Endothelial cell of umbilical vein (primary cell): ENCODE measurements around the gene PEX3. TPM values are rescaled to one million over a fixed set of nuclear protein-coding genes. Genes with fewer than 3 reads are reported as not detected.

Experiments
- Bru-seq: library from RNA; stranded (reverse); fragments of 400-500 nt; gene quantifications from one replicate; lab custom pipeline; 2021; lab: Mats Ljungman, UMichigan
- BruChase-seq, 2 experiments: library from RNA; stranded (reverse); fragments of 400-500 nt; gene quantifications; one replicate each; lab custom pipeline; 2021; lab: Mats Ljungman, UMichigan
- BruUV-seq: library from RNA; stranded (reverse); fragments of 400-500 nt; replicated peaks from 2 replicates; lab custom pipeline; 2021; lab: Mats Ljungman, UMichigan
- CTCF ChIA-PET: fragments of 300-600, 350-600 bp; sonication (Branson Sonifier 250); formaldehyde crosslinking; loops from one replicate; lab custom pipeline; 2021; ENCODE audit warnings: antibody characterized with exemption, inconsistent platforms; lab: Charles Lee
- POLR2A ChIA-PET: fragments of 300-600, 350-600 bp; sonication (Branson Sonifier 250); formaldehyde crosslinking; loops from one replicate; lab custom pipeline; 2021; ENCODE audit warnings: antibody characterized with exemption, inconsistent platforms; lab: Charles Lee
- DNase-seq: peaks from one replicate; pipeline ENCODE4 v3.0.0-alpha.2; 2011; ENCODE audit warnings: low read depth, low spot score
- FAIRE-seq: peaks from 2 replicates; lab custom pipeline; 2011; peaks lifted over from hg19 to GRCh38; lab: Jason Lieb, UNC
- H2AFZ ChIP-seq: 2 replicates; pipeline ENCODE4 v1.6.0; 2012; ENCODE audit warnings: low read depth, low read length, control low read depth, inconsistent platforms
- H3K27ac ChIP-seq: 2 replicates; pipeline ENCODE4 v1.5.1; 2011; ENCODE audit warnings: low read depth, mild to moderate bottlenecking, control low read depth, low read length, moderate library complexity; ENCODE audit not compliant: insufficient read depth
- H3K27me3 ChIP-seq, 2 experiments: 2 replicates each; pipeline versions ENCODE4 v1.6.0 to v1.6.1; 2011; ENCODE audit warnings: low read length in 2 of 2, mixed read lengths in 1 of 2; ENCODE audit not compliant: control insufficient read depth in 2 of 2, insufficient read depth in 2 of 2
- H3K36me3 ChIP-seq, 2 experiments: 2 replicates in 1 of 2; 3 replicates in 1 of 2; pipeline ENCODE4 v1.5.1; 2011; ENCODE audit warnings: low read length in 2 of 2, mild to moderate bottlenecking in 1 of 2, moderate library complexity in 1 of 2; ENCODE audit not compliant: control insufficient read depth in 2 of 2, insufficient read depth in 2 of 2; ENCODE audit errors: extremely low read depth in 1 of 2
- H3K4me1 ChIP-seq: 3 replicates; pipeline ENCODE4 v1.5.1; 2011; ENCODE audit warnings: mild to moderate bottlenecking, low read length; ENCODE audit not compliant: control insufficient read depth, insufficient read depth; ENCODE audit errors: extremely low read depth
- H3K4me2 ChIP-seq: 2 replicates; pipeline ENCODE4 v1.6.1; 2011; ENCODE audit warnings: low read length, control low read depth, mixed read lengths; ENCODE audit not compliant: insufficient read depth
- H3K4me3 ChIP-seq, 3 experiments: fragments of 200-600 bp in 1 of 3; sonication (generic), shearing (Covaris generic) in 1 of 3; replicated peaks in 1 of 3; 2 replicates each; pipeline ENCODE4 v1.5.1; 2011 to 2016; ENCODE audit warnings: control low read depth in 3 of 3, low read length in 3 of 3, mild to moderate bottlenecking in 2 of 3, inconsistent platforms in 1 of 3, low read depth in 1 of 3, moderate library complexity in 1 of 3; ENCODE audit not compliant: insufficient read depth in 1 of 3
- H3K79me2 ChIP-seq: 2 replicates; pipeline ENCODE4 v1.6.0; 2012; ENCODE audit warnings: low read length, inconsistent platforms; ENCODE audit not compliant: control insufficient read depth, insufficient read depth
- H3K9ac ChIP-seq: replicated peaks from 2 replicates; pipeline ENCODE3; 2011; ENCODE audit warnings: low read length, control low read depth; ENCODE audit not compliant: insufficient read depth; ENCODE audit errors: extremely low read depth
- H3K9me1 ChIP-seq: replicated peaks from 3 replicates; pipeline ENCODE4 v1.6.0; 2011; ENCODE audit warnings: mild to moderate bottlenecking, low read length; ENCODE audit not compliant: control insufficient read depth, insufficient read depth; ENCODE audit errors: extremely low read depth
- H3K9me3 ChIP-seq: replicated peaks from 2 replicates; pipeline ENCODE4 v1.5.1; 2012; ENCODE audit warnings: low read length, inconsistent platforms; ENCODE audit not compliant: control insufficient read depth, insufficient read depth
- H4K20me1 ChIP-seq: replicated peaks from 2 replicates; pipeline ENCODE3; 2011; ENCODE audit warnings: mild to moderate bottlenecking, low read length; ENCODE audit not compliant: control insufficient read depth, insufficient read depth; ENCODE audit errors: extremely low read depth
- CTCF ChIP-seq, 2 donors: IDR thresholded peaks; 1 replicate in 1 of 2; 2 replicates in 1 of 2; pipeline ENCODE4 v1.5.1; 2011; ENCODE audit warnings: low read length in 2 of 2, mild to moderate bottlenecking in 2 of 2, moderate library complexity in 2 of 2, control low read depth in 1 of 2, inconsistent platforms in 1 of 2, low read depth in 1 of 2; ENCODE audit not compliant: insufficient read depth in 1 of 2; ENCODE audit errors: extremely low read depth in 1 of 2
- EZH2 ChIP-seq: IDR thresholded peaks from 2 replicates; pipeline ENCODE4 v1.6.1; 2012; ENCODE audit warnings: borderline replicate concordance, low read depth, mild to moderate bottlenecking, moderate library complexity, low read length, inconsistent platforms; ENCODE audit not compliant: severe bottlenecking
- FOS ChIP-seq: IDR thresholded peaks from 2 replicates; pipeline ENCODE4 v1.6.1; 2011; ENCODE audit warnings: mild to moderate bottlenecking, low read length, moderate library complexity, borderline replicate concordance; ENCODE audit not compliant: insufficient read depth
- GATA2 ChIP-seq: IDR thresholded peaks from 2 replicates; pipeline ENCODE4 v1.7.0; 2011; ENCODE audit warnings: low read depth, mild to moderate bottlenecking, moderate library complexity, mixed read lengths, low read length; ENCODE audit not compliant: insufficient read length, insufficient read depth
- JUN ChIP-seq: IDR thresholded peaks from 2 replicates; pipeline ENCODE4 v1.6.1; 2011; ENCODE audit warnings: borderline replicate concordance, low read depth; ENCODE audit not compliant: insufficient read length, insufficient read depth
- MYC ChIP-seq: IDR thresholded peaks from one replicate; pipeline ENCODE4 v1.6.1; 2011; ENCODE audit warnings: mild to moderate bottlenecking, low read depth, low read length
- POLR2A ChIP-seq: IDR thresholded peaks from 2 replicates; pipeline ENCODE4 v1.6.1; 2012; ENCODE audit warnings: low read depth, mild to moderate bottlenecking, control low read depth, low read length
- POLR2AphosphoS5 ChIP-seq: IDR thresholded peaks from 2 replicates; pipeline ENCODE4 v1.6.1; 2012; ENCODE audit warnings: low read depth, mild to moderate bottlenecking, control low read depth, low read length, moderate library complexity; ENCODE audit not compliant: insufficient read depth
- dilution Hi-C: fragments of 300-500 bp; cut with MboI; formaldehyde crosslinking; loops from one replicate; pipeline ENCODE4 v1.15.0; 2019; ENCODE audit warnings: low sequenced_read_pairs; ENCODE audit not compliant: extremely low pct_ligation_motif_present
- intact Hi-C: fragments of 100-400 bp; cut with micrococcal nuclease; formaldehyde crosslinking; loops from one replicate; pipeline ENCODE4 v1.10.0; 2022
- long read RNA-seq: library from polyadenylated mRNA; stranded (forward); transcript quantifications from one replicate; pipeline ENCODE4 v2.0.0, GENCODE V29; 2021
- polyA minus RNA-seq, 3 experiments: library from RNA; depleted of rRNA, polyadenylated mRNA; stranded (reverse); fragments of >200 nt; gene quantifications; 1 replicate in 1 of 3; 2 replicates in 2 of 3; pipeline ENCODE4 v1.2.3, GENCODE V29; 2011
- polyA plus RNA-seq, 4 experiments: library from polyadenylated mRNA; depleted of rRNA in 3 of 4; stranded (reverse) in 3 of 4; unstranded in 1 of 4; fragments of >200 nt; gene quantifications; 2 replicates each; pipeline versions ENCODE4 v1.2.1 to v1.2.3, GENCODE V29; 2011 to 2012; ENCODE audit warnings: missing spikeins in 1 of 4
- total RNA-seq: library from RNA; stranded (reverse); gene quantifications from 2 replicates; pipeline ENCODE4 v1.2.3, GENCODE V29; 2021
- TF ChIP-seq, protein P1 (sequence below): IDR thresholded peaks from 2 replicates; pipeline ENCODE4 v1.6.1; 2011; ENCODE audit not compliant: insufficient read depth, insufficient read length

Gene PEX3
- total RNA-seq: 20.0 and 21.7 TPM in 2 replicates
- 6.9 and 8.7 TPM in 2 replicates for polyA plus RNA-seq
- polyA plus RNA-seq (2011; cell fraction: cytosol; rRNA removed): 13.3 and 13.5 TPM in 2 replicates
- polyA plus RNA-seq (2011; cell fraction: nucleus; rRNA removed): 12.9 and 20.6 TPM in 2 replicates
- 19.4 and 25.0 TPM in 2 replicates for polyA plus RNA-seq (2012)
- polyA minus RNA-seq: 24.1 and 28.6 TPM in 2 replicates
- 15.0 TPM for polyA minus RNA-seq (2011; cell fraction: cytosol; rRNA and poly(A)+ RNA removed)
- polyA minus RNA-seq (2011; cell fraction: nucleus; rRNA and poly(A)+ RNA removed): 22.7 and 26.4 TPM in 2 replicates
- percentile 69 among the genes with signal in this experiment for Bru-seq, nascent RNA
- percentile 58 among the genes with signal in this experiment for BruChase-seq, experiment 1, labeled RNA remaining after a 6-hour chase
- BruChase-seq, experiment 2, labeled RNA remaining after a 2-hour chase: percentile 79 among the genes with signal in this experiment
- long read RNA-seq, transcript PEX3-201 (12 exons, 1,969 nt): major isoform, 87 of 90 reads
- long read RNA-seq, partial matches to known transcripts: 1 of 90 reads
- long read RNA-seq, other reads (novel, unspliced or antisense): 2 of 90 reads

- H4K20me1 ChIP-seq: no peaks in the 10 kb centered on the region
- intact Hi-C loops: loop anchor here (1.0 to 5.0 kb wide), 4 partner anchors 61 to 562 kb away; partner anchors contain the start of genes FUCA2 and HIVEP2
- H3K4me1 ChIP-seq: peaks cover 18% of the 10 kb centered on the region
- H2AFZ ChIP-seq: peak within 1 kb of the TSS; percentile 84
- no peaks in the 10 kb centered on the region for H3K27me3 ChIP-seq
- FAIRE-seq (peak; percentile 91), DNase-seq (peak; percentile 94)
- dilution Hi-C loops: no loop called here
- ChIA-PET POLR2A (no interaction called here), CTCF (interaction anchor here (0.7 to 1.5 kb wide), 7 partner anchors 10 to 976 kb away, joined by 3 to 10 read pairs (median 4); no protein-coding TSS in a partner anchor)
- H3K36me3 ChIP-seq: no peaks in the 10 kb centered on the region
- peak within 1 kb of the TSS; percentile 65 for H3K27ac ChIP-seq
- H3K79me2 ChIP-seq: peaks cover 31% of the 10 kb centered on the region
- no peaks in the 10 kb centered on the region for H3K9me1 ChIP-seq
- no peaks in the 10 kb centered on the region for H3K9me3 ChIP-seq
- peak within 1 kb of the TSS; percentile 52 to 90 (median 73) for H3K4me3 ChIP-seq
- TSS peak; percentile 55 for BruUV-seq
- H3K9ac ChIP-seq: peak within 1 kb of the TSS; percentile 93
- TF ChIP-seq EZH2 (no peak), POLR2AphosphoS5 (peak; percentile 87), MYC (no peak), CTCF (IDR thresholded peaks at IDR 0.05; ENCODE audit: extremely low read depth in 1 of 2, insufficient read depth in 1 of 2, low read depth in 1 of 2, low read length in 2 of 2) (no peak), FOS (peak; percentile 62), GATA2 (peak; percentile 24), JUN (no peak), POLR2A (peak; percentile 87)
- TF ChIP-seq, protein P1, sequence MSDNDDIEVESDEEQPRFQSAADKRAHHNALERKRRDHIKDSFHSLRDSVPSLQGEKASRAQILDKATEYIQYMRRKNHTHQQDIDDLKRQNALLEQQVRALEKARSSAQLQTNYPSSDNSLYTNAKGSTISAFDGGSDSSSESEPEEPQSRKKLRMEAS: no peak
- peak within 1 kb of the TSS; percentile 83 for H3K4me2 ChIP-seq
Measured at GRCh38 chr6:143450453-143451371, at the start of gene PEX3, which contains the start of gene ADAT2. PEX3 (plus strand) TSS chr6:143450805; CDS start chr6:143451043, 238 bp downstream. ADAT2 (minus strand) TSS chr6:143450695; CDS start chr6:143450658, 37 bp downstream.
